GM12878 (cell line): ENCODE measurements around the gene SP2. TPM values are rescaled to one million over a fixed set of nuclear protein-coding genes. Genes with fewer than 3 reads are reported as not detected.
A peak's percentile ranks its signal among the peaks of the same experiment; 100 is the strongest.

Experiments
- ATAC-seq: fragments of 200-7000 bp; cut with Tn5 transposase; 3 replicates; pipeline ENCODE4 v1.9.1; 2020; ENCODE audit warnings: mild to moderate bottlenecking, moderate library complexity
- Bru-seq: library from RNA; stranded (reverse); fragments of 400-500 nt; gene quantifications from one replicate; lab custom pipeline; 2021; lab: Mats Ljungman, UMichigan
- BruChase-seq, 2 experiments: library from RNA; stranded (reverse); fragments of 400-500 nt; gene quantifications; one replicate each; lab custom pipeline; 2021; lab: Mats Ljungman, UMichigan
- BruUV-seq: library from RNA; stranded (reverse); fragments of 400-500 nt; replicated peaks from 2 replicates; lab custom pipeline; 2021; lab: Mats Ljungman, UMichigan
- CTCF ChIA-PET: fragments of 300-600 bp; sonication (Branson Sonifier 250); formaldehyde crosslinking; extraction: SDS; loops from one replicate; lab custom pipeline; 2021; ENCODE audit warnings: inconsistent platforms; lab: Yijun Ruan, JAX
- POLR2A ChIA-PET: fragments of 350-600 bp; formaldehyde crosslinking; extraction: SDS; loops from one replicate; lab custom pipeline; 2021; ENCODE audit warnings: inconsistent platforms; lab: Charles Lee
- RAD21 ChIA-PET: fragments of 300-600 bp; sonication (Branson Sonifier 250); formaldehyde crosslinking; loops from one replicate; lab custom pipeline; 2023; ENCODE audit warnings: antibody characterized with exemption; ENCODE audit not compliant: unreplicated experiment; lab: Charles Lee
- SMC1A ChIA-PET: fragments of 300-600 bp; sonication (Branson Sonifier 250); formaldehyde crosslinking; loops from one replicate; lab custom pipeline; 2023; ENCODE audit not compliant: unreplicated experiment, uncharacterized antibody; lab: Charles Lee
- DNase-seq: peaks from one replicate; pipeline ENCODE4 v3.0.0-alpha.2; 2011; ENCODE audit warnings: low read depth, low spot score
- FAIRE-seq: peaks from 3 replicates; lab custom pipeline; 2011; peaks lifted over from hg19 to GRCh38; lab: Jason Lieb, UNC
- H2AFZ ChIP-seq: 2 replicates; pipeline ENCODE4 v1.6.0; 2011; ENCODE audit warnings: low read depth, low read length, control low read depth; ENCODE audit not compliant: control insufficient read depth
- H3K27ac ChIP-seq: 2 replicates; pipeline ENCODE4 v1.5.1; 2011; ENCODE audit warnings: control low read depth; ENCODE audit not compliant: control insufficient read depth, insufficient read depth
- H3K27me3 ChIP-seq, 2 experiments: replicated peaks in 1 of 2; 2 replicates each; pipeline versions ENCODE4 v1.6.0 to v1.6.1; 2011; ENCODE audit warnings: low read length in 1 of 2; ENCODE audit not compliant: control insufficient read depth in 2 of 2, insufficient read depth in 2 of 2
- H3K36me3 ChIP-seq, 2 experiments: 2 replicates each; pipeline ENCODE4 v1.5.1; 2011; ENCODE audit warnings: low read length in 1 of 2; ENCODE audit not compliant: control insufficient read depth in 2 of 2, insufficient read depth in 2 of 2
- H3K4me1 ChIP-seq: 2 replicates; pipeline ENCODE4 v1.6.1; 2011; ENCODE audit warnings: mild to moderate bottlenecking, low read length, moderate library complexity, mixed read lengths; ENCODE audit not compliant: control insufficient read depth, insufficient read depth
- H3K4me2 ChIP-seq: 2 replicates; pipeline ENCODE4 v1.6.0; 2011; ENCODE audit warnings: control low read depth; ENCODE audit not compliant: control insufficient read depth, insufficient read depth
- H3K4me3 ChIP-seq: fragments of 200-600 bp; sonication (generic); 2 replicates; pipeline ENCODE4 v1.5.1; 2016
- H3K79me2 ChIP-seq: 2 replicates; pipeline ENCODE4 v1.6.0; 2011; ENCODE audit warnings: low read length; ENCODE audit not compliant: control insufficient read depth, insufficient read depth
- H3K9ac ChIP-seq: 2 replicates; pipeline ENCODE4 v1.8.0; 2011; ENCODE audit warnings: low read length, control low read depth, mixed read lengths; ENCODE audit not compliant: control insufficient read depth, insufficient read depth
- H3K9me3 ChIP-seq: replicated peaks from 3 replicates; pipeline ENCODE4 v1.5.1; 2011; ENCODE audit warnings: mild to moderate bottlenecking, low read length; ENCODE audit not compliant: control insufficient read depth, insufficient read depth
- H4K20me1 ChIP-seq: 2 replicates; pipeline ENCODE4 v1.6.0; 2011; ENCODE audit not compliant: control insufficient read depth, insufficient read depth
- BACH1 ChIP-seq: fragments of 450-650 bp; IDR thresholded peaks from 2 replicates; pipeline ENCODE4 v1.6.1; 2017; ENCODE audit warnings: mild to moderate bottlenecking, borderline replicate concordance
- BCL11A ChIP-seq: IDR thresholded peaks from 2 replicates; pipeline ENCODE4 v1.6.1; 2011; ENCODE audit warnings: low read depth, low read length
- BCL3 ChIP-seq: IDR thresholded peaks from 2 replicates; pipeline ENCODE4 v1.6.1; 2011; ENCODE audit warnings: borderline replicate concordance, low read depth, mild to moderate bottlenecking, moderate library complexity, low read length; ENCODE audit not compliant: insufficient read depth, poor library complexity, severe bottlenecking
- BHLHE40 ChIP-seq, 2 experiments: fragments of 450-650 bp in 1 of 2; IDR thresholded peaks; 2 replicates each; pipeline ENCODE4 v1.6.1; 2011 to 2017; ENCODE audit warnings: low read depth in 2 of 2, borderline replicate concordance in 1 of 2, improper control_type of control experiment in 1 of 2, low read length in 1 of 2, mild to moderate bottlenecking in 1 of 2
- HCFC1 ChIP-seq: fragments of 150-350 bp; IDR thresholded peaks from 2 replicates; pipeline ENCODE4 v1.6.1; 2014; ENCODE audit warnings: low read length
- IRF3 ChIP-seq: fragments of 450-650 bp; IDR thresholded peaks from 2 replicates; pipeline ENCODE4 v1.6.1; 2014; ENCODE audit warnings: mild to moderate bottlenecking
- IRF4 ChIP-seq: IDR thresholded peaks from 2 replicates; pipeline ENCODE4 v1.6.1; 2011; ENCODE audit warnings: low read depth, low read length
- JUND ChIP-seq: IDR thresholded peaks from 2 replicates; pipeline ENCODE4 v1.6.1; 2012; ENCODE audit warnings: low read depth, mild to moderate bottlenecking, low read length, improper control_type of control experiment, moderate library complexity
- MAX ChIP-seq: IDR thresholded peaks from 2 replicates; pipeline ENCODE4 v1.6.1; 2012; ENCODE audit warnings: low read depth, low read length, improper control_type of control experiment
- MEF2A ChIP-seq: IDR thresholded peaks from 2 replicates; pipeline ENCODE4 v1.6.1; 2011; ENCODE audit warnings: low read depth, mild to moderate bottlenecking, low read length, moderate library complexity; ENCODE audit not compliant: insufficient read depth
- MTA2 ChIP-seq: fragments of 450-650 bp; IDR thresholded peaks from 2 replicates; pipeline ENCODE4 v1.6.1; 2016; ENCODE audit warnings: low read depth, mild to moderate bottlenecking, moderate library complexity
- NRF1 ChIP-seq: conservative IDR thresholded peaks from 2 replicates; pipeline ENCODE4 v1.6.1; 2011; ENCODE audit warnings: mild to moderate bottlenecking, low read depth, low read length, improper control_type of control experiment
- PAX5 ChIP-seq: IDR thresholded peaks from 2 replicates; pipeline ENCODE4 v1.6.1; 2011; ENCODE audit warnings: low read depth, low read length, borderline replicate concordance
- STAT1 ChIP-seq: fragments of 450-650 bp; conservative IDR thresholded peaks from 2 replicates; pipeline ENCODE4 v1.6.1; 2014; ENCODE audit warnings: antibody characterized with exemption, mild to moderate bottlenecking
- ZNF217 ChIP-seq: fragments of 450-650 bp; IDR thresholded peaks from 2 replicates; pipeline ENCODE4 v1.6.1; 2017; ENCODE audit warnings: antibody characterized with exemption, mild to moderate bottlenecking
- ZNF274 ChIP-seq: IDR thresholded peaks from one replicate; pipeline ENCODE4 v1.8.0; 2011; ENCODE audit not compliant: insufficient read length, insufficient read depth
- WGBS: methylation state at CpG from one replicate; pipeline ENCODE4 v1.1.6; 2016; ENCODE audit warnings: low lambda C conversion rate; ENCODE audit not compliant: insufficient replicate concordance, insufficient coverage; ENCODE audit errors: missing lambda C conversion rate; 5-methylcytosine and 5-hydroxymethylcytosine counted together
- in situ Hi-C: fragments of 300-500 bp; cut with MboI; formaldehyde crosslinking; loops from 9 replicates; pipeline ENCODE4 v1.14.3; 2018; ENCODE audit warnings: mixed read lengths
- intact Hi-C: fragments of 100-400 bp; cut with micrococcal nuclease; formaldehyde crosslinking; loops from one replicate; pipeline ENCODE4 v1.14.2; 2022; ENCODE audit not compliant: unreplicated experiment
- long read RNA-seq, 2 experiments: library from polyadenylated mRNA; unstranded; transcript quantifications; one replicate each; pipeline ENCODE4 v2.0.0, GENCODE V29; 2019 to 2020
- polyA minus RNA-seq, 3 experiments: library from RNA; depleted of rRNA, polyadenylated mRNA; stranded (reverse); fragments of >200 nt; gene quantifications; 2 replicates each; pipeline ENCODE4 v1.2.3, GENCODE V29; 2011
- polyA plus RNA-seq, 11 experiments: library from polyadenylated mRNA; depleted of rRNA in 4 of 11; unstranded in 6 of 11; stranded (reverse) in 5 of 11; fragments of >200 nt; fragmentation: Nextera tagmentation in 4 of 11; fragmentation: Illumina TruSeq in 1 of 11; extraction: Ambion mirVana in 4 of 11; extraction: Trizol in 1 of 11; gene quantifications; 1 replicate in 1 of 11; 2 replicates in 10 of 11; pipeline versions ENCODE4 v1.2.1 to v1.2.3, GENCODE V29; 2011 to 2016; ENCODE audit warnings: inconsistent platforms in 2 of 11, missing spikeins in 2 of 11, low read depth in 1 of 11
- total RNA-seq, 4 experiments: library from RNA; depleted of rRNA in 3 of 4; stranded (reverse); fragments of >200 nt in 3 of 4; fragmentation: Illumina TruSeq in 1 of 4; extraction: Trizol in 1 of 4; gene quantifications; 2 replicates each; pipeline versions ENCODE4 v1.2.1 to v1.2.3, GENCODE V29; 2013 to 2021

SP2 gene
- 5.2 and 5.3 TPM in 2 replicates for total RNA-seq (2013; cell fraction: nucleolus; rRNA removed)
- 1.8 and 2.1 TPM in 2 replicates for total RNA-seq (2014; rRNA removed)
- 1.6 TPM in 2 replicates for total RNA-seq (2014; rRNA removed; fragmentation: Illumina TruSeq; extraction: Trizol)
- 16.8 and 17.9 TPM in 2 replicates for total RNA-seq (2021)
- 8.5 TPM for polyA plus RNA-seq (2011; ENCODE audit: low read depth)
- polyA plus RNA-seq (2011; rRNA removed) = 1.1 and 2.3 TPM in 2 replicates
- 3.1 and 3.5 TPM in 2 replicates for polyA plus RNA-seq (2011; cell fraction: cytosol; rRNA removed)
- 5.9 and 11.4 TPM in 2 replicates for polyA plus RNA-seq (2011; cell fraction: nucleus; rRNA removed)
- polyA plus RNA-seq (2012) = 12.1 and 20.9 TPM in 2 replicates
- 12.9 and 19.1 TPM in 2 replicates for polyA plus RNA-seq (2014; fragmentation: Illumina TruSeq; extraction: Trizol)
- 1 to 10 TPM; 1.2 to 1.9 TPM for polyA plus RNA-seq (2014; fragmentation: Nextera tagmentation; extraction: Ambion mirVana)
- 7.3 and 10.4 TPM in 2 replicates for polyA plus RNA-seq (2014; rRNA removed)
- polyA plus RNA-seq (2016; fragmentation: Nextera tagmentation; extraction: Ambion mirVana) = 10 to 100 TPM; 17.6 to 18.0 TPM
- polyA minus RNA-seq (2011; rRNA and poly(A)+ RNA removed) = 2.8 and 3.5 TPM in 2 replicates
- polyA minus RNA-seq (2011; cell fraction: cytosol; rRNA and poly(A)+ RNA removed) = 6.1 and 6.8 TPM in 2 replicates
- 0.85 and 2.0 TPM in 2 replicates for polyA minus RNA-seq (2011; cell fraction: nucleus; rRNA and poly(A)+ RNA removed)
- Bru-seq, nascent RNA = percentile 73 among the genes with signal in this experiment
- BruChase-seq, experiment 1, labeled RNA remaining after a 6-hour chase = percentile 69 among the genes with signal in this experiment
- percentile 66 among the genes with signal in this experiment for BruChase-seq, experiment 2, labeled RNA remaining after a 2-hour chase
- long read RNA-seq, experiment 1, partial matches to known transcripts = 0 of 2 reads
- long read RNA-seq, experiment 1, other reads (novel, unspliced or antisense) = 2 of 2 reads
- long read RNA-seq, experiment 2, partial matches to known transcripts = 0 of 5 reads
- long read RNA-seq, experiment 2, other reads (novel, unspliced or antisense) = 5 of 5 reads

- ChIA-PET RAD21 (interaction anchor here (0.6 to 1.8 kb wide), 11 partner anchors 9 to 122 kb away, joined by 3 to 19 read pairs (median 4); partner anchors contain the start of genes CDK5RAP3, PNPO and SCRN2), SMC1A (interaction anchor here (0.7 to 14.5 kb wide), 11 partner anchors 45 to 125 kb away, joined by 3 to 231 read pairs (median 10); partner anchors contain the start of genes CDK5RAP3, PNPO, SCRN2 and SP6), CTCF (interaction anchor here (0.6 to 14.9 kb wide), 15 partner anchors 10 to 200 kb away, joined by 3 to 502 read pairs (median 5); partner anchors contain the start of genes CDK5RAP3, PNPO, SCRN2 and SP6), POLR2A (interaction anchor here (0.5 to 2.7 kb wide), 17 partner anchors 16 to 153 kb away, joined by 3 to 18 read pairs (median 5); partner anchors contain the start of genes CDK5RAP3, LRRC46, MRPL10 and PNPO)
- Histone ChIP-seq H2AFZ (peak within 1 kb of the TSS; percentile 91), H3K9me3 (no peaks in the 10 kb centered on the region), H3K4me3 (peak within 1 kb of the TSS; percentile 95), H3K27me3 (no peaks in the 10 kb centered on the region), H3K36me3 (peaks cover 0 to 6% of the 10 kb centered on the region in 2 experiments; a peak in 2 of 4 replicates), H4K20me1 (no peaks in the 10 kb centered on the region), H3K27ac (peak within 1 kb of the TSS; percentile 92), H3K4me1 (peaks cover 16% of the 10 kb centered on the region), H3K79me2 (peaks cover 21% of the 10 kb centered on the region), H3K9ac (peak within 1 kb of the TSS; percentile 97), H3K4me2 (peak within 1 kb of the TSS; percentile 85)
- WGBS = under 1% methylated on average over 39 of the region's 70 CpGs
- FAIRE-seq (peak; percentile 100), DNase-seq (peak; percentile 100), ATAC-seq (peak; percentile 94)
- BruUV-seq = no TSS peak
- intact Hi-C loops = loop anchor here (1.0 to 2.0 kb wide), 4 partner anchors 45 to 247 kb away; partner anchors contain the start of genes CDK5RAP3, KPNB1 and PNPO
- in situ Hi-C loops = no loop called here
- no peak for TF ChIP-seq BCL11A
- no peak for TF ChIP-seq STAT1
- peak; percentile 91 for TF ChIP-seq MTA2
- peak; percentile 46 for TF ChIP-seq HCFC1
- TF ChIP-seq PAX5 = no peak
- no peak; the same call in 1 of the 2 replicates for TF ChIP-seq NRF1
- TF ChIP-seq MAX = peak; percentile 18; the same call in 1 of the 2 replicates
- TF ChIP-seq BACH1 = peak; percentile 81
- TF ChIP-seq JUND = no peak
- TF ChIP-seq ZNF274 = no peak
- TF ChIP-seq IRF4 = no peak
- peak; percentile 15 to 50; a peak in 2 of 4 replicates for TF ChIP-seq BHLHE40 (IDR thresholded peaks at IDR 0.05; ENCODE audit: borderline replicate concordance in 1 of 2, low read depth in 2 of 2, low read length in 1 of 2)
- no peak for TF ChIP-seq ZNF217
- TF ChIP-seq BCL3 = no peak
- TF ChIP-seq MEF2A = no peak
- peak; percentile 100 for TF ChIP-seq IRF3
Observed at GRCh38 chr17:47895856-47896671, at the start of gene SP2. Gene SP2, plus strand, starts transcription at chr17:47896236. Its CDS starts 51 bp downstream, at chr17:47896287.
